Right kidney (tissue), 1 donor: ENCODE measurements around the gene ADAM15.

Experiments
- DNase-seq: peaks from one replicate; pipeline ENCODE4 v3.0.0-alpha.2; 2016

The ADAM15 gene

DNA sequence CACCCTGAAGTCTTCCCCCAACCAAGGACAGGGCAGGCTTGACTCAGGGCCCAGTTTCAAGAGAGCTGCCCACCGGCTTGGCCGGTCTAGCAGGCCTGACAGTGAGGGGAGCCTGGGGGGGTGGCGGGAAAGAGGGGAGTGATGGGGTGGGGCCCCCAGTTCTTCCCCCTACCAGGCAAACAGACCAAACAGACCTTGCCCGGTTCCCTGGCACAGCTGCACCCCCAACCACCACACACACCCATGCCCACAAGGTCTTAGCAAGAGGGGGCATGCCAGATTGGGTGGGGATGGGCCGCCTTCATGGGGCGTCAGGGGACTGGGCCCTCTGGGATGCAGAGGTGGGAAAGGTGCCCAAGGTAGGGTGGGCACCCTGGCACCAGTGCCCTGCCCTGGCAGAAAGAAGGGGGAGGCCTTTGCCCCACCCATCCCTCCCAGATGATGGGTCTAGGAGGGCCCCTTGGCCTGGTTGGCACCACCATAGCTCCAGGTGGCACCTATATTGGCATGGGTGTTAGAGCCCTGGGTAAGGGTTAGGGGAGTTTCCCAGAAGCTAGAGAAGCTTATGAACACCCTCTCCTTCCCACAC lies 39.6 kb upstream of the ADAM15 start:
- DNase-seq: no peak

GRCh38 chr1:155012026-155012546 lies 39.0 kb upstream of the ADAM15 start:
- DNase-seq: no peak

- DNase-seq: no peak
Observed at GRCh38 chr1:155012776-155013602, 38.1 kb upstream of the ADAM15 start.

- DNase-seq: no peak
Observed at GRCh38 chr1:155013632-155014031, 37.5 kb upstream of the ADAM15 start.

GRCh38 chr1:155014709-155015508 lies 36.2 kb upstream of the ADAM15 start:
- no peak for DNase-seq

GRCh38 chr1:155015527-155016230 lies 35.4 kb upstream of the ADAM15 start:
- no peak for DNase-seq

DNA sequence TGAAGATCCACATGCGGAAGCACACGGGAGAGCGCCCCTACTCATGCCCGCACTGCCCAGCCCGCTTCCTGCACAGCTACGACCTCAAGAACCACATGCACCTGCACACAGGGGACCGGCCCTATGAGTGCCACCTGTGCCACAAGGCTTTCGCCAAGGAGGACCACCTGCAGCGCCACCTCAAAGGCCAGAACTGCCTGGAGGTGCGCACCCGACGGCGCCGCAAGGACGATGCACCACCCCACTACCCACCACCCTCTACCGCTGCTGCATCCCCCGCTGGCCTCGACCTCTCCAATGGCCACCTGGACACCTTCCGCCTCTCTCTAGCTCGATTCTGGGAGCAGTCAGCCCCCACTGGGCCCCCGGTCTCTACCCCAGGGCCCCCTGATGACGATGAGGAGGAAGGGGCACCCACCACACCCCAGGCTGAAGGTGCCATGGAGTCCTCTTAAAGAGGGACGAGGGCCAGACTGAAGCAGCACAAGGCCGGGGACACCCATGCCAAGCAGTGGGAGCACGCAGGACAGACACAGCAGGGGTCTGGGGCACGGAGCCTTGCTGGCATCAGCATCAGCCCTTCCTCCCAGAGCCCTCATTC lies 34.8 kb upstream of the ADAM15 start:
- no peak for DNase-seq

GRCh38 chr1:155017041-155017945 lies 33.8 kb upstream of the ADAM15 start:
- DNase-seq: peak; percentile 95

DNA sequence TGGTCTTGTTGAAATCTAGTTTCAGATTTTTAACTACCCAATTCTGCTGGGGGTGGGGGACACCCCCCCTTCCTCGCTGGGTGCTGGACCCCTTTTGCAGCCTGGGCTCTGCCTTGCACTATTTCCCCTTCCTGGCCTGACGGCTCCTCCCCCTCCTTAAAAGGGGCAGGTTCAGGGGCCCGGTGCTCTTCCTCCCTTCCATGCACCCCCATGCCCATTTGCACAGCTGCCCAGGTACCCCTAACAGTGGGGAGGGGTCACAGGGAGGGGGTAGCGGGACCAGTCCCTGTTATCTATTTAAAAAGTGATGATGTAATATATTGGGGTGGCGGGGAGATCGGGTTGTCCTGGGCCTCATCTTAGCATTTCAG lies 33.2 kb upstream of the ADAM15 start:
- DNase-seq: no peak

DNA sequence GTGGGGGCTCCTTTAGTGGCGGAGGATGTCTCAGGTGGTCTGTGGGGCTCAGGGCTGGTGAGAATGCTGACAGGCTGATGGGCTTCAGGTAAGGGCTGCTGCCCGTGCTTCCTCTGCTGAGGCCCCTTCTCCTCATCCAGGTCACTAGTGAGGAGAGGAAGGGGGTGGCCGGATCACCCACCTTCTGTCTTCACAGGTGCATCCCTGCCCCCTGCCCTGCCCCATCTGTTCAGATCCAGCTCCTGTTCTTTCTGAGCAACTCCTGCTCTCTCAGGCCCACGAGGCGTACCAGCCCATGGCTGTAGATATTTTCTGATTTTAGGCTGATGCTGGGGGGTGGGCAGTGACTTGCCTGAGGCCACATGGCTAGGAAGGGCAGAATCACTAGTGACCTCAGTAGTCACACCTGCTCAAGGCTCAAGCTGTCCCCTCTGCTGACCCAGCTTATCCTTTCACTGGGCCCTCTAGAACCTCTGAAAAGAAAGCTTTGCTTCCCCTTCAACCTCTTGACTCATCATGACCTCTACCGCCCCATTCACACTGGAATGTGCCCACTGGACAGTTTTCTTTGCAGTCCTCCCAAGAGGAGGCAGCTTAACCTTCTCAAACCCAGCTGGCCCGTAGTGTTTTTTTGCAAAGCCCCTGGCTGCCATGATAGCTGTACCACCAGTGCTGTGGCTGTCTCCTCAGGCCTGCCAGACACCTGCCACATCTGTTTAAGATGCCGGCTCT lies 32.3 kb upstream of the ADAM15 start:
- no peak for DNase-seq

DNA sequence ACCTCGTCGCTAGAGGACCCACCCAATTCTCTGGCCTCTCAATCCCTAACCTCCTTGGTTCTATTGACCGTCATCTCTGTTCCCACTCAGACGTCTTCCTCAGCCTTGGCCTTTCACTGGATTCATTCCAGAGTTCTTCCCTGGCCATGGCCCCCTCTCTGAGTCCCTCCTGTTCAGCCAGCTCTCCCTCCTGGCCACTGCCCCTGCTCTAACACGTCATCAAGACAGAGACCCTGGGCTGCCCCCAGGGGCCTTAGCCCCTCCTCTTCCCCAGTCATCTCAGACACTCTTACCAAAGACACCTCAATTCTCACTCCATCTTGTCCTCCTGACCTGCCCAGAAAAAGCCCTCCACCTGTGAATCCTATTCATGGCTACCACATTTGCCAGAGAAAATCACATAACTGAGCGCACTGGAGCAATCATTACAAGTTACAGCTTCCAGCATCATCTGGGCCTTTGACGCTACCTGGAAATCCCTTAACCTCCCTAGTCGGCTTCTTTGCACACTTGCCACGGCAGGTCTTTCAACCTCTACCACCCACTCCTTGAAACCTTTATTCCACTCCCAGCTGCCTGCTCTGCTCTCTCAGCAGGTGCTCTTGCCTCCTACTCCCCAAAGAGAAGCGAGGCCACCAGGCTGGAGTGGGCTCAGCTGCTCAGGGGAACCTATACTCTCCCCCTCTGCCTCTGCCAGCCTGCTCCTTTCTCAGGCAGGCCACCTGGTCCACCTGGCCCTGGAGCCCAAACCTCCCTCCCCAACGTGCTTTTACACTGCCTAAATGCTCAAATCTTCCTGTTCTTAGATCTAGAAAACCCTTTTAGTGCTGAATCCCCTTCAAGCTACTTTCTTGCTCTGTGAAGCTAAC lies 31.5 kb upstream of the ADAM15 start:
- no peak for DNase-seq

DNA sequence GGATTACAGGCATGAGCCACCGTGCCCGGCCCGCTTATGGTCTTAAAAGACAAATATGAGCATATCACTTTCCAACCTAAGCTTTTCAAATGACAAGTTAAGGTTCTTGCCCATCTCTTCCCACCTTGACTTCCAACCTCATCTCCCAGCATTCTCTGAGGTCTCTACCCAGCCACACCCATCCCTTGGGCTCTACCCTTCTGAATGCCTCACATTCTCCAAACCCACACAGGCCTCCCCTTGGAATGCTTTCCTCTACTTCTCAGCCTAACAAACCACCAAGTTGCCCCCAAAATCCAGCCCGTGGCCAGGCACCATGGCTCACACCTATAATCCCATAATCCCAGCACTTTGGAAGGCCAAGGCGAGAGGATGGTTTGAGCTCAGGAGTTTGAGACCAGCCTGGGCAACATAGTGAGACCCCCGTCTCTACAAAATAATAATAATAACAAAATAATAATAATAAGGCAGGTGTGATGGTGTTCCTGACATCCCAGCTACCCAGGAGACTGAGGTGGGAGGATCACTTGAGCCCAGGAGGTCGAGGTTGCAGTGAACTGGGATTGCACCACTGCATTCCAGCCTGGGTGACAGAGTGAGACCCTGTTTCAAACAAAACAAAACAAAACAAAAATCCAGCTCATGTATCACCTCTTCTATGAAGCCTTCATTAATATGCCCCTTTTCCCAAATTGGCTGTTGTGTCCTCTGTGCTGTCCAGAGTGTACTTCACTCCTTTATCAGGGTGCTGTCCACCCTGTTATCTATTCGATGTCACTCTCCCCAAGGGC lies 28.8 kb upstream of the ADAM15 start:
- no peak for DNase-seq

DNA sequence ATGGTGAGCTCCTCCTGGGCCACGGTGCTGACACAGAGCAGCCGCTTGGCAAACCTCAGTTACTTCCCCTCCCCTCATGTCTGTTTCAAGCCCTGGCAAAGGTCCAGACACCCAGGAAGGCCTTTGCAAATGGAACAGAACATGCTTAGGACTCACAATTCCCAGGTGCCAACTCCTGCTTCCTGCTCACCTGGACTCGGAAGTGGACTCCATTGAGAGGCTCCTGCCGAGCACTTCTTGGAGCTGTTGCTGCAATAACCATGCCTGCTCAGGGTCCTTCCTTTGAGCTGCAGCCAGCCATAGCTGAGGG lies 28.2 kb upstream of the ADAM15 start:
- DNase-seq: no peak

GRCh38 chr1:155023627-155024026 lies 27.5 kb upstream of the ADAM15 start:
- DNase-seq: no peak

DNA sequence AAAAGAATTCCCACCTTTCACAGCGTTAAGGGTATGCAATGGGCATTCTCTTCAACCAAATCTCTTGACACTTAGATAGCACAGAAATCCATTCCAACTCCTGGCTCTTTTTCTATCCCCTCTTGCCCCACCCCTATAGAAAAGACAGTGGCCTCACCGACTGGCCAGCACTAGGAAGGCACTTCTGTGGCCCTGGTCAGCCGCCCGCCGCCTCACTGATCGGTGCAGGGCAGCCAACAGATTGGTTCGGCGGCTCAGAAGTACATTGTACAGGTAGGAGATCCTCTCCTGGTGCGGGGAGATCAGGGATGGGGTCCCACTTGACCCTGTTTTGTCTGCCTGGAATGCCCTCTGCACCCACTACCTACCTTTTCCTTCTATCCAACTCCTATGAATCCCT lies 26.8 kb upstream of the ADAM15 start:
- DNase-seq: no peak

GRCh38 chr1:155026154-155026553 lies 25.0 kb upstream of the ADAM15 start:
- no peak for DNase-seq

- DNase-seq: no peak
Observed at GRCh38 chr1:155026588-155026987, 24.5 kb upstream of the ADAM15 start.

DNA sequence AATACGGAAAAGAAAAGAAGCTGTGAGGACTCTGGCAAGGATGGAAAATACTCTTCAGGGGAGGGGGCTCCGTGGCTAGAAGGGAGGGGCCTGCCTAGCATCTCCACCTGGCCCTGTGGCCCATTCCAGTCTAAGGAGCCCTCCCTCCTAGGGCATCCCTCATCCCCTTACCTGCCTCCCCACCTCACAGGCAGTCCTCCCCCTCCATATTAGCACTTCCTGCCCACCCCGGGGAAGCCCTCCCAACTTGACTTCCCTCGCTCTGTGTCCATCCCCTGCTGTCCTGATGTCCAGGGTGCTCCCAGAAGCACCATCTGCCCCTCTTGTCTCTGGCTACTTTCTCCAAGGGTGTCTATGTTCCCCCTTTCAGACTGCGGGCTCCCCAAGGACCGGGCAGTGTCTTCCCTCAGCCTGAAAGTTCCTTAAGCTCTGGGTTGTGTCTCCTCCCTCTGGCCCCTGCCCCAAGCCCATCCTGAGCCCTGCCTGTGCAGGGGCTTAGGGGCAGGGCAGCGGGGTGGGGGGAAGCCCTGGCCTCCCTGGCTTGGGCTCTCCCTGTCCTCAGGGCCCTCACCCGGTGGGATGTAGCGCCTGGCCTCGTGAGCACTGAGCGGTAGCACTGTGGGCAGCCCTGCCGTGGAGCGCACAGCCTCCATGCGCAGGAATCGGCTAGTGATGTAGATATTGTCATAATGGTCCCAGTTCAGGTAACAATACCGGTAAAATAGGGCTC lies 21.4 kb upstream of the ADAM15 start:
- DNase-seq: no peak
